ENCODE data around the gene CLDN1.

The CLDN1 gene, protein sequence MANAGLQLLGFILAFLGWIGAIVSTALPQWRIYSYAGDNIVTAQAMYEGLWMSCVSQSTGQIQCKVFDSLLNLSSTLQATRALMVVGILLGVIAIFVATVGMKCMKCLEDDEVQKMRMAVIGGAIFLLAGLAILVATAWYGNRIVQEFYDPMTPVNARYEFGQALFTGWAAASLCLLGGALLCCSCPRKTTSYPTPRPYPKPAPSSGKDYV

DNA sequence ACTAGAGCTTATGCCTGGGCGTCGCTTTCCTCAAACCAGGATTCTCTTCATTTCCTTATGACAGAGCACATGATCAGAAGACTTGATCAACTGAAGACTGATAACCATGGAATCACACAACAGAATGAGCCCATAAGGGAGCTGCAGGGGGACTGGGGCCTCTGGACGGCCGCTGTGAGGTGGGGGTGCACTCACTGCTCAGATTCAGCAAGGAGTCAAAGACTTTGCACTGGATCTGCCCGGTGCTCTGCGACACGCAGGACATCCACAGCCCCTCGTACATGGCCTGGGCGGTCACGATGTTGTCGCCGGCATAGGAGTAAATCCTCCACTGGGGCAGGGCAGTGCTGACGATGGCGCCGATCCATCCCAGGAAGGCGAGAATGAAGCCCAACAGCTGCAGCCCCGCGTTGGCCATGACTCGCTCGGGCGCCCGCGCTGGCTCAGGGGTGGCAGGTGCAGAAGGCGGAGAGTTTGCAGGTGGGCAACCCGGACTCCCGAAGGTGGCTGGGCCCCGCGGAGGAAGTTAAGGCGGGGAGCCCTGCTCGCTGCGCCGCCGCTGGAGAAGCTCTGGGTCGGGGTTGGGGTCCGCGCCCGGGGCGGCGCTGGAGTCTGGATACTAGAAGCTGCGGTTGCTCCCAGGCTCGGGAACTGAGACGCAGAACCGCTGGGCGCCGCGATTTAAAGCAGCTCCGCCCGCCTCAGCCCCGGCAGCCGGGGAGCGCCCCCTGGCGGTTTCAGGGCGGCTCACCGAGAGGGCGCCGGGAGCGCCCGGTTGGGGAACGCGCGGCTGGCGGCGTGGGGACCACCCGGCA lies at the start of gene CLDN1:
Gene CLDN1 (minus strand): TSS at position 658 of the 815 bp plus-strand sequence. CDS start 240 bp downstream, at position 418.
- DNase-seq: peak; percentile 70

DNA sequence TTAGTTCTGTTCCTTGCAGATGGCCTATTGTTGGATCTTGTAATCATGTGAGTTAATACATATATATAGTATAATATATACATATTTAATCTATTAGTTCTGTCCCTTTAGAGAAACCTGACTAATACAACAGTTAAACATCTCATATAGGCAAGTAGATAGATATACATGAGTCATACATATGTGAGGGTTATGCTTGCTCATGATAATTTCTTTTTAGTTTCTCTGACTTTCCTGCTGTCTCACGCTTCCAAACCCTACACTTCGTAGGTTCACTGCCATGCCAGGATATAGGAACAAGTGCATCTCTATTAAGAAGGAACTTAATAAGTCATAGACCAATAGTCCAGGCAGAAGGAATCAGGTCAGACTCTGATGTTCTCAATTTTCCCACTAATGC lies 48.9 kb upstream of the CLDN1 start:
- DNase-seq: no peak

DNA sequence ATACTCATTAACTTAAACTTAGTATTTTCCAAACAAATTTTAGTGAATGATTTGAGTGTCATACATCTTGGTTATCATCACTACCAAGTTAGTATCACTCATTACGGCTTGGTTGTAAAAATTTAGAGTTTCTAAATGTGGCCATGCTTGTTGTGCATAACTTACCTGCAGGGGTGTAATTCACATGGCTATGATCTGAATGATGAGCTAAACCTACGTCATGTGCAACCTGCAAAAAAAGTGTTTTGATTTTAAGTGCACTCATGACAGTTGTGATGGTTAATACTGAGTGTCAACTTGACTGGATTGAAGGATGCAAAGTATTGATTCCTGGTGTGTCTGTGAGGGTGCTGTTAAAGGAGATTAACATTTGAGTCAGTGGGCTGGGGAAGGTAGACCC lies 48.1 kb upstream of the CLDN1 start:
- DNase-seq: no peak

DNA sequence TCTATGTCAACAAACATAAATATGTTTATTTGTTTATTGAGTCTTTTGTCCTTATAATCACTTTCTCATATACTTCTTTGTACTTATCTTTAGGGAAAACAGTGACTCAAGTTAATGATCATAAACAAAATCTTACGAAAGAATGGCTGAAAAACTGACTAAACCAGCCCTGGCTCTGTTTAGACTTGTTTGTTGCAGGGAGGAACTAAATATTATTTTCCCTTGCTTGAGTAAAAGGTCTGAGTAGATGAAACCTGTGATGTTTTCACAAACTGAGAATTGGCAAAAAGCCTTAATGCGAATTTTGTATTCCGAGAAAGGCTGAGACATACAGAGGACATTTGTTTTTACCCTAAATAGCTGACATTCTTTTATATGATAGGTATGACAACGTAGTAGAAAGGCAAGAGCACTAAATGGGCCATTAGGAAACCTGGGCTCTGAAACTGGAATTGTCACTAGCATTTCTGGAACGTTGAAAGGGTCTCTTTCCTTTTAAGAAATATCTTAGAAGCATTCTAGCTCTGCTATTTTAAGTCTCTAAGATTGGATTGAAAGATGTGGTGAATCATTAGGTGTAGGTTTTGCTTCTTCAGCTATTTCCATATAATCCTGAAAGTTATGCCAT lies 47.5 kb upstream of the CLDN1 start:
- no peak for DNase-seq

DNA sequence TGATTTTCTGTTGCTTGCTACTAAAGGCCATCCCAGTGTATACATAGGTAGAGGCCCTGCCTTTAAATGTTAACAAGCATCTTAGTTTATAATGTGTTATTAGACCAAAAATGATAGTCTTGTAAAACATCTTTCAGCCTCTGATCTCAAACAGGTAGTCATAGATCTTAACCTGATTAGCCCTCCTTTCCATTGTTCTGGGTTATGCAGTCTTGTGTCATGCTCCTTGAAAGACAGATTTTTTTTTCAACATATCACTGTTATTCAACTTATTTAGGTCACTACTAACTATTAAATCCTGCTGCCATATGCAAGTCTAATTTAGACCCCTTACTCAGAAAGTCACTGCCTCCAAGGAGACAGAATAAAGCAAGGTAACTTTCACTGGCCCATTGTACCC lies 46.6 kb upstream of the CLDN1 start:
- DNase-seq: no peak

DNA sequence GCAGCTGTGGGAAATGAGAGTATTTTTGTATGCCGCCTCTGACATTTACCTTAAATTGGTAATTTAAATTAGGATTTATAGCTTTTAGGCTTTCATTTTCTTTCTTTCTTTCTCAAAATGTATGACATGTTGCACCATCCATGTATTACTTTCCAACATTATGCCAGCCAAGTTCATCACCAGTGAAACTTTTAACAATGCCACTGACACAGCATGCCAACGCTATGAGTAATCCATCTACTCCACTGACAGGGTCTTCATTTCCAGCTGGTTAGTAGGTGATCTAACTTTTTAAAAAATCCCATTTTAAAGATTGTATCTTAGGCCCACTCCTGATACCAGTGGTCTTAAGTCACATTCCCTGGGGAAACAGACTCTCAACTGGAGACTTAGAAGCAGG lies 43.9 kb upstream of the CLDN1 start:
- DNase-seq: peak; percentile 17

DNA sequence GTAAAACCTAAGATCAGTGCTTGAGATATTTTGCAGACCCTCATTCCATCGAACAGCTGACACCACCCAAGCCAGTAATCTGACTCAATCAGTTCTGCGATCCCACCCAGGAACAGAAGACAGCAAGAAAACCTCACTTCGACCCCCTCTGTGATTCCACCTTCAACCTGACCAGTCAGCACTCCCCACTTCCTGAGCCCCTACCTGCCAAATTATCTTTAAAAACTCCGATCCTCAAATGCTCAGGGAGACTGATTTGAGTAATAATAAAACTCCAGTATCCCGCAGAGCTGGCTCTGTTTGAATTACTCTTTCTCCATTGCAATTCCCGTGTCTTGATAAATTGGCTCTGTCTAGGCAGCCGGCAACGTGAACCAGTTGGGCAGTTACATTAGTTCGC lies 40.0 kb upstream of the CLDN1 start:
- DNase-seq: no peak

DNA sequence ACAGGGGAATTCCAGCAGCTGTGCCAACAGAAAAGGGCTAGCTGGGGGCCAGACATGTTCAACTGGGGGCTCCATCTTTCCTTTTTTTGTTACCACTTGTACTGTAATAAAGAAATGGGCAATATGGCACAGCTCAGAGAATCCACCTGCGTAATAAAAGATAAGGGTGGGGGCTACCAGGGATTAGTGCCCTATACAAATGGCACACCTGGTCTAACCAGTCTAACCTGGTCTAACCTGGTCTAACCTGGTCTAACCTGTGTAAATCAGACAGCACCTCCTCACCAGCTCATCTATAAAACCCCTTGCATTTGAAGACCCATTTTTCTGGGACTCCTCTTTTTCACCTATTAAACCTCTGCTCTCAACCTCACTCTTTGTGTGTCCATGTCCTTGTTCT lies 39.5 kb upstream of the CLDN1 start:
- no peak for DNase-seq

DNA sequence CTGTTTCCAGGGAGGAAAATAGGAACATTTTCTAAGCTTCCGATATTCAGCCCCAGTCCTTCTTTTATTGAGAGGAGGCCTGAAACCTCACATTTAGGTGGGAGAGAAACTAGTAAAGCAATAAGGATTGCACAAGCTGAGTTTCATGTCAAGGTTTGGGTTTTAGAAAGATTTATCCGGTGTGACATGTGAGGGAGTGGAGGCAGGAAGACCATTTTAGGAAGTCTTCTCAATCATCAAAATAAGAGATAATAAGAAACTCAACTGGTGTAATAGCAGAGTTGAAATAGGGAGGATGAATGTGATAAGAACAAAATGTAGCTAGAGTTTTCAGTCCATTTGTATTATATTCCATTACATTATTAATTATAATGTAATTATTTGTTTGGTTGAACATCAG lies 38.0 kb upstream of the CLDN1 start:
- DNase-seq: no peak

DNA sequence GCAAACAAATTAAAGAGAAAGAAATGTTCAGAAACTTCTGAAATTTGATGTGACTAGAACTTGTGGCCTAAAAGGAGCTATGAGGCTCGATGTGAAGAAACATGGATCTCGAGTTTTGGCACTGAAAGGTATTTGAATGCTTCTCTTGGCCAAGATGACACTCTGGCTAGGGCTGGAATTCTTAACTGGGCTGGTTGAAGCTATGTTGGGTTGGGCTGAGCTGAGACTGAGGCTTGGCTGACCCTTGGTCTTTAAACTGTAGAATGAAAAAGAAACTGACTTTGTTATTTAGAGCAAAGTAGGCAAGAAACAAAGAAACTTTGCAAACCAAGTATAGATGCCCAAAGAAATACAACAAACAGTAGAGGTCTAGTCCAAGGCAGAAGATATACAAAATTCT lies 37.6 kb upstream of the CLDN1 start:
- no peak for DNase-seq

DNA sequence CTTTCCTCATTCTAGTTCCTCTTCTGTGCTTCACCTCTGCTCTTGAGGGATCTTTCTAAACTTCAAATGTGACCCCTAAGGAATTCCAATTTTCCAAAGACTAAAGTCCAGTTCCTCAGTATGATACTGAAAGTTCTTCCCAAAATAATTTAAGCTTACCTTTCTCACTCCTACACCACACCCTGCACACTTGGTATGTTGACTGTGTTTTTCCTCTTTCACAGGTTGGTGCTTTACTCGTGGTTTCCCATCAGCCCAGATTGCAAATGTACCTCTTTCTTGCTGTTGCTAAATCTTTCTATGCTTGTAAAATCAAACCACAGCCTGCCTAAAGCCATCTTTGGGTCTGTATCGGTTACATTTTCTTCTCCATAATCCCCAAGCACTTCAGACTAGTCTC lies 35.2 kb upstream of the CLDN1 start:
- DNase-seq: no peak

DNA sequence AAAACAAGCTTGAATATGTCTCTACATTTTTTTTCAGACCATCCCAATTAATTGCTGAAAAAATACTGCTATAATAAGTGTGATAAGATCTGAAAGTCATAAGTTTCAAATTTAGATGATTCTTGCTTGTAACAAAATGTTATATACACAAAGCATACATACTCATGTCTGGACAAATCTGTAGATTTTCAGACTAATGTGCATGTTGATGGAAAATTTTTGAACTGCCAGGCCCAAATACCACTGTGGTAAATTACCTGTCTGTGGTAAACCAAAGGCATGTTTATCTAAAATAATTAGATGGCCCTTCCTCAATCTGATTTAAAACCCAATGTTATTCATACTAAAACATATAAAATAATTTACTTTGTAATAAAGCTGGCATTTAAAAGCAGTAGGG lies 34.0 kb upstream of the CLDN1 start:
- DNase-seq: no peak

DNA sequence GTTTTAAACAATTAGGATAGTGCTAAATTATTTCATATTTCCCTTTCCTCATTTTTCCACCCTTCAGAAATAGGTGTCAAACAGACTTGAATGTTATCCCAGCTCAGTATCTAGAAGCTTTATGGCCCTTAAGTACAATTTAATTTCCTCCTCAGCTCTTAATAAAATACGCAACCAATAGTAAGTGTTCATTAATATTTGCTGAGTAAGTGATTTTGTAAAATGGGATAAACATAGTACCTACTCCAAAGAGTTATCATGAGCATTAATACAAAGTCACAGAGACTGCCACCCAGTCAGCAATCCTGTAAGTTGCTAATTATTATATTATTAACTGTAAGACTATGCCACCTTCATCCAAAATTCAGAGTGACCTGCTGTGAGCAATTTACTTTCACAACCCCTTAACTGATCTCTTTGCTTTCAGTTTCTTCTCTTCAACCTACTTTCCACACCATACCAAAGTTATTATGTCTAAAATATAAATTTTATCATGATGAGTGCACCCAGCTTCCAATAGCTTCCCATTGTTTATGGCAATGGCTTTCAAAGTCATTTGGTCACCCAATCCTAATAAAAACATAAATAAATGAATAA lies 30.7 kb upstream of the CLDN1 start:
- no peak for DNase-seq

DNA sequence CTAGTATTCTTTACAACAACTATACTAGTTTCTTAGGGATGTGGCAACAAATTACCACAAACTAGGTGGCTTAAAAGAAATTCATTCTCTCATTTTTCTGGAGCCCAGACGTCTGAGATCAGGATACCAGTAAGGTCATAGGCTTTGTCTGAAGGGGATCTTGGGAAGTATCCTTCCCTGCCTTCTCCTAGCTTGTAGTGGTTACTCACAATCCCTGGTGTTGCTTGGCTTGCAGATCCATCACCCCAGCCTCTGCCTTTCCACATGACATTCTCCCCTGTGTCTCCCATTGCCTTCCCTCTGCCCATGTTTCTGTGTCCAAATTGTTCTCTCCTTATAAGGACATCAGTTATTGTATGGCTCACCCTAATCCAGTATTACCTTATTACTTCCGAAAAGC lies 24.3 kb upstream of the CLDN1 start:
- no peak for DNase-seq

DNA sequence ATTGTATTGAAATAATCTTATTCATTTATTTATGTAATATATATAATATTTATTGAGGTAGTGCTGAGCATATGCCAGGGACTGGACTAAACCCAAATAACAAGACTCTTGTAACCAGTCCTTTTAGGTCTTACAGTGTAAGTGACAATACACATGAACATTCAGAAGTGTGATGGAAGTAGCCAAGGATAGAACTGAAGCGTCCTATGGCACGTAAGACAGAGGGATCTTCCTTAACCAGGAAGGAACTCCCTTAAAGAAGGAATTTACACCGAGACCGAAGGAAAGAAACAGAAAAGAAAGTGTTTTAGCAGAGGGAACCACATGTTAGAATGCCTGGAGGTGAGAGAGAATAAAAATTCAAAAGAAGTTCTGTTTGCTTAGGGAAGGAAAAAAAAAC lies 23.6 kb upstream of the CLDN1 start:
- peak; percentile 1 for DNase-seq

DNA sequence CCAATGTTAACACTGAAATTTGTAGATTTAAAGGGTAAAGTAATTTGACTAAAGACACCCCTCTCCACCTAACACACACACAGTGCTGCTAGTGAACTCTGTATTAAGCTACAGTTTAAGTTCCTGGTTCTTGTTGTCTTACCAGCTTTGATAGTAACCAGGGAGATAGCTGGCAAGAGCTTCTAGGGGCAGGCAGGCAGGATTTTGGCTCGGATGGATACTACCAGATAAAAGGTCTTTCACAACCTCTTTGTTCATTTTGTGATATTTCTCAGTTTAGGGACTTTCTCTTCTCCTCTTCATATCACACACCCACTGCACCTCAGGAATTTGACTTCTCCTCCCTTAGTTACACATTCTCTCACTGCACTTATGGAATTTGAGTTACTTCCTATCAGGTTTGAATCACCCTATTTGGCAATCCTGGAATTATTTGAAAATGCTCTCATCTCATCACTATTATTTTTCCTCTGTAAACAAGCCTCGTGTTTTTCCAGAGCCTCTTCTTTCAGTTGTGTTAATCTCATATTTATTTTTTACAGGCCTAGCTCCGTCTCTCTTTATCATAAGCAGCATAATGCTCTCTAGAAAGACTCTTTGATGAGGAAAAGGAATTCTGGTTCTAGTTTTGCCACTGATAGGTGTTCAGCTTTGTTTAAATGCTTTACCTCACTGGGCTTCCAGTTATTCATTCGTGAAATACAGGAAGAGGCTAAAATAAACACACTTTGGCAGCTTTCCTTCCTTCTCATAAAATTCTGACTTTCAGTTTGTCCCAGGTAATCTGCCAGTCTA lies 23.0 kb upstream of the CLDN1 start:
- DNase-seq: peak; percentile 97

DNA sequence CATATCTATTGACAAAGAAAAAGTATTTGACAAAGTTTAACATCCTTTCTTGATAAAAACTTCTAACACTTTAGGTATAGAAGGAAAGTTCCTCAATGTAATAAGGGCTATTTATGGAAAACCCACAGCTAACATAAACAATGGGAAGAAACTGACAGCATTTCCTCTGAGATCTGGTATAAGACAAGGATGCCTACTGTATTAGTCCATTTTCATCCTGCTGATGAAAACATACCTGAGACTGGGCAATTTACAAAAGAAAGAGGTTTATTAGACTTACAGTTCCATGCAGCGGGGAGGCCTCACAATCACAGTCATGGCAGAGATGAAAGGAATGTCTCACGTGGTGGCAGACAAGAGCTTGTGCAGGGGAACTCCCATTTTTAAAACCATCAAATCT lies 17.8 kb upstream of the CLDN1 start:
- peak; percentile 21 for DNase-seq

DNA sequence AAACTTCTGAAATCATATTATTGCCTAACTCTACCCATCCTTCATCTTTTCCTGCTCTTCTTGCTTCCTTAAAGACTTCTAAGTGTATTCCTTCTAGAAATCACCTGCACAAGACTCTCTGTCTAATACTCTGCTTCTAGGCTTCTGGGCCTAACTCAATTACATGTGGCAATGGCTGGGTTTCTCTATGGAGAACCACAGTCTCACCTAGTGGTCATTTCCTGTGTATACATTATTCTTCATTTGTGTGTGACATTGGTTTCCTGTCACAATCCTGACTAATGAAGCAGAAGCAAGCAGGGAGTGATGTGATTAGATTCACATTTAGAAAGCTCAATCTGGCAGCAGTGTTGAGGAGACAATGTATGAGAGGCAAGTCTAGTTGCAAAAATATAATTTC lies 16.9 kb upstream of the CLDN1 start:
- peak; percentile 76 for DNase-seq

DNA sequence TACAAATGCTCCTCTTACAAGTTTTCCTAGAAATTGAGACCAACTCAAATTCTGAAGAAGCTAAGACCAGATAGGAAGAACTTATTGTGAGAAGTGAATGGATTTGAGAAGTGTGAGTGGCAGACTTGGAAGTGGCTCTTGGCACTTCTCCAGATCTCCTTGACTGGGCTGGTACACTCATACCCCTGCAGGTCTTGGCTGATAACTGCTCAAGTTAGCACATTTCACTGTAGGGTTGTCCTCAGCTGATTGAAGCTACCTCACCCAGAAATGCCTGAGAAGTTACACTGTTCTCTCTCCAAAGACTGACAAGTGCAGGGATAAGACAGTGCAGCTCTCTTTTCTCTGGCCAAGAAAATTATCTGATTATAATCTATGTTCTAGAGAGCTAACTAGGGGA lies 16.5 kb upstream of the CLDN1 start:
- DNase-seq: peak; percentile 17

DNA sequence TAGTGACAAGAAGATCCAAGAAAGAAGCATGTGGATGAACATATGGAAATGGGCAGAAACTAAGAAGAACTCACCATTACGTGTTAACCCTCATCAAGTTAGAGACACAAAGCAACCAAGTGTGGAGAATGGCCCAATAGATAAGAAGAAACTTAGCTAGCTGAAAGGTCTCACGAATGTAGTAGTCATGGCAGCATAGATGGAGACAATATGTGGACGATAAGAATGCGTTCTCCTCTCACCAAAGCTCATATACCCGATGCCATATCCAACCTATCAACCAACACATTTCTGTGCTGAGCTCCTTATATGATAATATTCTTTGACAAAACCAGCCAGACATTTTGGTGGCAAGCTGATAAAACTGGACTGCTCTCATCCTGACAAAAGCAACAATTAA lies 15.1 kb upstream of the CLDN1 start:
- DNase-seq: no peak

DNA sequence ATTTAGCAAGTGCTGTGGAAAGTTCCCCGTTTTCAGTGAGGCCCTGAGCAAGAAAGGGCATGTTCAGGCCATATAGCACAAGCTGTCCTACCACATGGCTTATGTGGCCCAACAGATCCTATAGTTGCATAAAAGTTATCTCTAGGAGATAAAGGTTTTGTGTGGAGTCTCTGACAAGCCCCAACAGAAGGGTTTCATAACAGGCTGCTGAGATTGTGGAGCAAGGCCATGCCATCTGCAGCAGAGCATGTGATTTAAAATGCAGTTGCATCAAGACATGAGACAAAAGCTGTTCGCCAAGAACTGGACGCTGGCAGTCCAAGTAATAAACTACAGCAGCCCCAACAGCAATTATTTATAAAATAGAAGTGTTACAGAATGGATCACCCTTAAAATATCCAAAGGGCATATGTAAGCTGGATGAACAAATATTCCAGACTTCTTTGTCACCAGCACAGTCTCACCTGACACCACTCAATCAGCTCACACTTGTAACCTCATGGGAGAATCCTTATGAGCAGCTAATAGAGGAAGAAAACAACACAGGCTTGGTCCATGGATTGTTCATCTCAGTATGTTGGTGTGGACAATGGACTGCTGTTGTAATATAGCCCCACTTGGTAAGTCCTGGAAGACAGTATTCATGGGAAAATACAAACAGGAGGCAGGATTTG lies 14.4 kb upstream of the CLDN1 start:
- no peak for DNase-seq

DNA sequence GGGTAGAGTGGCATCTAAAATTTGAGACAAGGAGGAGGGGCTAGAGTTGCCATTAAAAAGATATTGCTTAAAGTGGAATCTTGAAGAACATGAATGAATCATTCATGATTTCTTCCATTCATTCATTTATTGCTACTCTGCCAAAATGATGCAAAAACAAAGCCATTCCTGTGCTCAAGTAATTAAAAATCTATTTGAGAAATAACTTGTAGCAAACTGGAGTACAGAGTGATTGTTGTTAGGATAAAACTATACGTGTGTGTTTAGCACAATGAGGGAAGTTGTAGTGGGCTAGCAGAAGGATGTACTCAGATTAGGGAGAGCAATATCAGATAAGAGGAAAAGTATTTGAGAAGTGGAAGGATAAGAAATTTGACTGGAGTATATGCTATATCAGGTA lies 11.7 kb upstream of the CLDN1 start:
- DNase-seq: no peak

Data from HCEC 1CT (cell line).